Stimulated activated CD8-positive, alpha-beta memory T cell treated with anti-CD3 and anti-CD28 coated beads, Interleukin-15, amount 100 ng/mL, for 1 hour (primary cell): ENCODE results near the gene MICAL3.

Experiments
- DNase-seq: peaks from one replicate; pipeline ENCODE4 v3.0.0-alpha.2; 2020; ENCODE audit warnings: low read depth

Gene MICAL3

GRCh38 chr22:17838180-17838865 lies 186.0 kb downstream of the MICAL3 start:
- no peak for DNase-seq

DNA sequence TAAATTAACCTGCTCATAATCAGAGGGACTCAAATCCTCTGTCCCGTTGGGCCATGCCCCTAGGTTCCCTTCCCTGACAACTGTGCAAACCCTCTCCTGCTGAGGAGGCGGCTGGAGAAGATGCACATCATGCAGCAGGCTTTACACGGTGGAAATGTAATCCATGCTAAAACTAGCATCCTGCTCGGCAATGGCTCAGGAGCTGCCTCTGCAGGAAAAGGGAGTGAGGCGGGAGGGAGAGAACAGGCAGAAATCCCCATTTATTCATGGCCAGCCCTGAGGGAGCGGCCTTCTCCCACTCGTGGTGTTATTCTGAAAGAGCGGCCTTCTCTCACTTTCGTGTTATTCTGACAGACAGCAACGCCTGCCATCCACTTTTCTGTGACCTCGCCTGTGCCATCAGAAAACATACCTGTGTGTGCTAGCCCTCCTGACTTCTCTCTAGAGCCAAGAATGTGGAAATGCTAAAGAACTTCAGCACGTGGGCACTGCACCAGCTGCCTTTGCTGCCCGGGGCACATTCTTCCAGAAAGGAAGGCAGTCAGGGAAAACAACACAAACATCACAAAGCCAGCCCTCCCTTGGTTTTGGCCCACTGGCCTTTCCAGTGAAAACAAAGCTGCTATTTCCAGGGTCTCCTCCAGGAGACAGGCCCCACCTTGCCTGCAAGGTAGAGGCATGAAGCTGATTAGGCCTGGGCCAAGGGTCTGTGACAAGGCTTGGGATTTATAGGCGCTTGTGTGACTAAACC lies 187.2 kb downstream of the MICAL3 start:
- no peak for DNase-seq

DNA sequence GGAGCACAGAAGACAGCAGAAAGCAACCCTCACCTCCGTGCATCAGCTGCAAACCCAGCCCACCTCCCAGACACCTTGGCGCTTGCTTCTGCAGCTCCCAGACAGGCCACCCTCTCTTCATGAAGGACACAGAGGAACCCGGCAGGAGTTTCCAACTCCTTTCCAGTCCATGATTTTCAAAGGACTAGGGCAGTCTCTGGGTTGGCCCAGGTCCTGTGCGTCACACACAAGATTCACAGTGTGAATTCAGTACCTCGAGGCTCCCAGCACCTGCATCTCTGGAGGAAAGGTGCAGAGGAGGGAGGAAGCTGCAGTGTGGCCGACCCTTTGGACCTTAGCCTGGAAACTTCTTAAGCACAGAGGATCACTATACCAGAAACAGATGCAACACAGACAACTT lies 189.1 kb downstream of the MICAL3 start:
- no peak for DNase-seq

DNA sequence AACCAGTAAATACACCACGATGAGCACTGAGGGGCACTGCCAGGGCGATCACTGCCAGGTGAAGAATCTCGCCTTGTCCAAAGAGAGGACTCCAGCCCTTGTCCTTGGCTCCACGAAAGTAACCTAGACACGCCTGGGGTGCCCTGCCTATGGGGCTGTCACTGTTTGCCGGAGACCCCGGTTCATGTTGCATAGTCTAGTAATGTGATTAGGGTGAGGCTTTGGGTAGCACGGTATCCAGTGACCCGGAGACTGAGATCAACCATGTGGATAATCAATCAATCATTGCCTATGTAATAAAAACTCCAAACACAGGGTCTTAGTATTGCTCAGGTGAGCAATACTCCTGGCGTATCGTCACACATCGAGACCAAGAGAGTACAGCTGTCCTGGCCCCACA lies 190.9 kb downstream of the MICAL3 start:
- no peak for DNase-seq

- DNase-seq: no peak
These were observed 191.7 kb downstream of the MICAL3 start for GRCh38 chr22:17832665-17833064.

DNA sequence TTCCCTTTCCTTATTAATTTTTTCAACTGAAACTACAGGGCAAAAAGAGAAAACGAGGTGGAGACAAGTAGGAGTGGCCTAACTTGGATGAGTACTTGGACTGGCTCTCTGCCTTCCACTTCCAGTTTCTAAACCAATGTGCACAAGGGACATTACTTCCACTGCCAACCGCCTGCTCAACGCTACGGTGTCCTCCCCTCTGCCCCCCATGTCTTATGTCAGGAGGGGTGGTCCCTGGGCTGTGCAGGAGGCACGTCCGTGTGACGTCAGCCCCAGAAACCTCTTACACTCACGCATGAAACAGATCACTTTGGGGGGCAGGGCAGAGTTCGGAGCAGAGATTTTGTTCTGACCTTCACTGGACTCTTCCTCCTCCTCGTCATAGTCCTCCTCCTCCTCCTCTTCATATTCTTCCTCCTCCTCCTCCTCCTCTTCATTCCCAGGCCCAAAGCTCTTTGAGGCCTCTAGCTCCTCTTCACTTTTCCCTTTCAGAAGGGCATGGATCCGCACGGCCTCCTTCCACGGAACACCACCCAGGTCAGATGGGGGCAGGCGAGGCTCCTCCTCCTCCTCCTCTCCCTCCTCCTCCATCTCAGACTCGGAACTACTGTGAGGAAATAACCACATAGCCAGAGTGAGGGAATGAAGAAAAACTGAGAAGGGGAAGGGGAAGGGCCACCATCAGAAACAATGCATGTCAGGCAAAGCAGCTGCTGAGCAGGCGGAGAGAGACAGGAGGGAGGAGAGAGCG lies 192.7 kb downstream of the MICAL3 start:
- no peak for DNase-seq

DNA sequence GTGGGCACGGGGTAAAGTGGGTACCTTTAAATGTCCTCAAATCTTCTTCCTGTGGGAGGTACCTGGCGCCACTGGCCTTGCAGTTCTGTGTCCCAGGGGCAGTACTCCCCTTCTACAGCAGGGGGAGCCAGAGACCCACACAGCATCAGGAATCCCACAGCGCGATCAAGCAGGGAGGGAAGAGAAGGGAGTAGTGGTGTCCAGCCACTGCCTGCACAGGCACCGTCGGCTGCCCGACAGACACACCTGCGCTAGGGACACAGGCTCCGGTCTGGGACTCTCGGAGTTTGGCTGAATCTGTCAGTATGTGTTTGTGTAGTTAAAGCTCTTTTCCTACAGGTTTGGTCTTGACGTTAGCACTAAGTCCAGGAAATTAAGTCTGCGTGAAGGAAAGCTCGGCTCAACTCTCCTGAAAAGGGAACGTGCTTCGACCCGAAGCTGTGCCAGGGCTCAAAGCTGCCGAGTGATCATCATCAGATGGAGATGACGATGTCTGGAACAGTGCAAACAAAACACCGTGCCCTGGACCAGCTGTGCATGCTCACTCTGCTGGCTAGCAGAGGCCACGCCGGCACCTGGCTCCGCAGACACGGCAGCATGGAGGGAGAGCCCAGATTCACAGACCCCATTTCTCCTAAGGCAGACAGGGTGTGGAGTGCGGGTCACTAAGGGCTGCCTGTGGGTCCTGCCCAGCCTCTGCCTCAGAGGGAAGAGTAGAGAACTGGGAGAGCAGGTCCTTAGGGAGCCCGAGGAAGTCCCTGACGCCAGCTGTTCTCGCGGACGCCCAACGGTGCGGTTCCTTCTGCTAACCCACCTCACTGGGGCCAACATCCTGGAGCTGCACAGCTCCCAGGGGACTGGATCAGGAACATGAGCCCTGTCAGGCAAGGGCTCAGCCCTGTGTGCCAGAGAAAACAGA lies 194.1 kb downstream of the MICAL3 start:
- DNase-seq: peak; percentile 74

DNA sequence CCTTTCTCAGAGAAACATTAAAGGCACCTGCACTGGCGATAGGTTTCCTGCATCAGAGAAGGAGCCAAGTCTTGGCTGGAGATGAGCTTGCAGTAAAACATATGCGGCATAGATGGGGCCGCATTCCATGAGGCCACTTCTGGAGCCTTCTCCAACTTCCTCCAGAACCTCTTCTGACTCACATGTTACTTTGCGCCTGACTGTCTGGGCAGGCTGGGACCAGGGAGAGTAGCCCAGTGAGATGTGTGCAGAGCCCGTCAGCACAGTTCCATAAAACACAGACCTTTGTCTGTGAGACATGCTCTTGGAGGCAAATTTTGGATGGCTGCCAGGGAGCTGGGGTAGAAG lies 194.7 kb downstream of the MICAL3 start:
- DNase-seq: no peak

DNA sequence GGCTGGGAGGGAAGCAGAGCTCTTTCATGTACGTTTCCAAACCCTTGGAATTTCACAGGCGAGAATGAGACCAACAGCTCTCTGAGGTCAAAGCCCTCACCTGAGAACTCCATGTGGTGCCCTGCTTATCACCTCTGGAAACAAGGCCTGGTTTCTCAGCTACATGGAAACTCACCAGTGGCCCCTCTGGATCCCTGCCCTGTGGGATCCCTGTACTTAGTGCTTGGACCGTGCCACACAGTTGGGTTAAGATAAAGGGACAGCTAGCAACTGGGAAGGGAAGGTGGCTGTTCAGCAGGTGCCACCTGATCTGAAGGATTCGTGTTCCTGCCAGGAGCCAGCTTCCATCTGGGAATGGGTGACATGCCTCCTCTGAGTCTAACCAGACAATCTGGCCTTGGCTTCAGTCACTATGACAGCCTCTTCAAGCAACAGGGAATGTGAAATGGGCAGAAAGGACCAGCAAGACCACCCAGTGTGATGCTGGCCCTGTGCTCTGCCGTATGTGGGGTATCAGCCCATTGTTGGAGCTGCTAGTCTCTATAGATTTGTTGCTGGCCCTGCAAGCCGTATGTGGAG lies 195.8 kb downstream of the MICAL3 start:
- DNase-seq: no peak

- no peak for DNase-seq
These were observed 196.9 kb downstream of the MICAL3 start for GRCh38 chr22:17827466-17827865.

DNA sequence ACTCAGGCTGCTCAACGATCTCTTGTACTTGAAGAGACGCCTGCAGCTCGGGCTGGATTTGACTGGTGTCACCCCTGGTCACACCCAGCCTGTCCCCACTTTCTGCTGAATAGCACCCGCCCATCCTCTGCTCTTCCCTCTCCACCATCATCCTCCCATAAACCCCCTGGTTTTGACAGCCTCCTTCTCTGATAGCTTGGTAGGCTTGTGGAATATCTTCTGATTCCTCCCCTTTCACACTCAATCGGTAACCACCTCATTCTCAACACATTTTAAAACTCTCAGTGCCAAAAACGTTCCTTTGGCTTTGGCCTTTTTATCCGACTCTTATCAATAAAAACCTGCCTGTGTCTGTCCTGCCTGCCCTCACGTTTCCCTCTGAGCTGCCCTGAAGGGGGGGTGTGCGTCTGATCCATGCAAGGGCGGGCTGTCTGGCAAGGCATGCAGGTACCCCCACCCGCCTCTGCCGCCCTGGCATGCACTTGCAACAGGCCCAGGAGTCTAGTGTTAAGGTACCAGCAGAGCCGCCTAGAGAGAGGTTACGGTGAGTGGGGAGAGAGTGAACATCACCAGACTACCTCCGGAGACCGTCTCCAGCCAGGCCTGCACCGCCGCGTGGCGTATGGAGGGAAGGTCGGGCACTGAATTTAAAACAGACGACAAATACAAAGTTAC lies 198.3 kb downstream of the MICAL3 start:
- DNase-seq: no peak

DNA sequence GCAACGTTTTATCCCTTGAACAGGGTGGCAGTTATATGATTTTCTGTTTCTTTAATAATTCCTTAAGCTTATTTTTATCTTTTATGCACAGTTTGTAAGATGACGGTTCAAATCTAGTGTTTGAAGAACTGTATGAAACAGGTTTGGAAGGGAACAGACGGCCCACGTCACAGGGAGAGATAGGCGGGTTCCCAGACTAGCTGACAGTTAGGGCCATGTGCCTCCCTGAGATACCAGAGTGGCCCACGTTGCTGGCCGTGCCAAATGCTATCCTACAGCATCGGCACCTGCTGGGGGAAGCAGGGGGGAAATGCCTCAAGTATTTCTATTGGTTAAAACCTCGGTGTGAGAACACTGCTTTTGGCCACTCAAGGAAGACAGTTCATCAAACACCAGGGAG lies 199.9 kb downstream of the MICAL3 start:
- DNase-seq: no peak

DNA sequence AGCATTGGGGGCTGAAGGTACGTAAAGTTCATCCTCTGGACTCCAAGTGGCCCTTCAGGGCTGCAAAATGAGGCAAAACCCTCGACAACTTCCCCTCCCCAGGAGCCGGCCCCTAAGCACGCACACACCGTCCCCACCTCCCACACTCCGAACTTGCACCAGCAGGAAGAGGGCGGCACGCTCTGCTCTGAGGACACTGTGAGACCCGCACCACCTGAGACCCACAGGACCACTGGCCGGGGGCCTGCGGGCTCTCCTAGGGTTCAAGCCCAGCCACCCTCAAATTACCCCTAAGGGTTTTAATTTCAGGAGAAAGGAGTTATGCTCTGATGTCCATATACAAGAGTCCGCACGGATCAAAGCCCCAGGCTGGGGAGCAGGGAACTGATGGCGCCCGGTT lies 200.4 kb downstream of the MICAL3 start:
- DNase-seq: no peak

DNA sequence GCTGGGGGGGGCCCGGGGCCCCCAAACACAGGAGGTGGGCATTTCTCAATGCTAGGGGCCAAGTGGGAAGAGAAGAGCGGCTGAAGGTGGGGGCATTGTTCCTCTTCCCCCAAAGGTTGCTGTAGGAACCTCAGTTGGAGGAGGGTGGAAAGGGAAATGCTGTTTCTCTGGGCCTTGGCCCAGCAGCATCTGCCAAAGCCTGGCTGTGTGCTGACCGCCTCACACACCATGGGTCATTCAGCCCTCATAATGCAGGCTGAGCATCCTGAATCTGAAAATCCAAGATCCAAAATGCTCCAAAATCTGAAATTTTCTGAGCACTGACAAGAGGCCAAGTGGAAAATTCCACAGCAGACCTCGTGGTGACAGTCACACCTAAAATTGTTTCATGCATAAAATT lies 201.1 kb downstream of the MICAL3 start:
- no peak for DNase-seq

- no peak for DNase-seq
These were observed 202.3 kb downstream of the MICAL3 start for GRCh38 chr22:17822087-17822486.

- DNase-seq: no peak
These were observed 203.4 kb downstream of the MICAL3 start for GRCh38 chr22:17820879-17821439.

- DNase-seq: no peak
These were observed 205.7 kb downstream of the MICAL3 start for GRCh38 chr22:17818649-17819048.

DNA sequence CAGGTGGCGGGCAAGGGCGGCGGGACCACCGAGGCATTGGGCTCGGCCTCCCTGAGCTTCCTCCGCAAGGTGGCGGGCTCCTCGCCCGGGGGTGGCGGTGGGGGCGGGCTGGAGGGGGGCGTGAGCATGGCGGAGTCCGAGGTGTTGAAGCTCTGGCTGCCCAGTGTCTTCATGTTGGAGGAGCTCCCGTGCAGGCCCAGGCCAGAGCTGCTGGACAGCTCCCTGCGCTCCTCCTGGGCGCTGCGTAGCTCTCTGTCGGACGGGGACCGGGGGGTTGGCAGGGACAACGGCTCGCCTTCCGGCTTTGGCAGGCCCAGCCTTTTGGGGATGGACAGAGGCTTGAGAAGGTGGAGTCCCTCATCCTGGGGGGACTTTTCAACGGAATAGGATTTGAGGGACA lies 206.2 kb downstream of the MICAL3 start:
- DNase-seq: no peak

DNA sequence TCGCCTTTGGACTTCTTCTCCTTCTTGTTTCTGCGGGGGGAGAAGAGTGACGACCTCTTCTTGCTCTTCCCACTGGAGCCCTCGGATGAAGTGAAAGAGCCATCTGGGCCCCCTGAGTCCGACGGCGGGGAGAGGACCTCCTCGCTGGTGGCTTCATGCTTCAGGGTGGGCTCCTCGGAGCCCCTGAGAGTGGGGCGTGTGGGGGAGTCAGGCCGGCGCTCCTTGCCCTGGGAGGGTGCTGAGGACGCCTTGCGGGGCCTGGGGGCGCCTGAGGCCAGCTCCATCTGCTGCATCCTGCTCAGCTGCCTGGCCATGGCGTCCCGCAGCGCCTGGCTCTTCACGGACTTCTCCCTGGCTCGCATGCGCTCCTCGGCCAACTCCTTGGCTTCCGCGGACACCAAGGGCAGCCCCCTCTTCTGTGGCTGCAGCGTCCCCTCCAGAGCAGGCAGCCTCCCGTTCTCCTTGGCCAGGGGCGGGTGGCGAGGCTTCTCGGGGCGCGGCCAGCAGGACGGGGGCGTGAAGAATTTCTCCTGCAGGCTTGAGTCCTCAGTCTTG lies 206.8 kb downstream of the MICAL3 start:
- DNase-seq: no peak

DNA sequence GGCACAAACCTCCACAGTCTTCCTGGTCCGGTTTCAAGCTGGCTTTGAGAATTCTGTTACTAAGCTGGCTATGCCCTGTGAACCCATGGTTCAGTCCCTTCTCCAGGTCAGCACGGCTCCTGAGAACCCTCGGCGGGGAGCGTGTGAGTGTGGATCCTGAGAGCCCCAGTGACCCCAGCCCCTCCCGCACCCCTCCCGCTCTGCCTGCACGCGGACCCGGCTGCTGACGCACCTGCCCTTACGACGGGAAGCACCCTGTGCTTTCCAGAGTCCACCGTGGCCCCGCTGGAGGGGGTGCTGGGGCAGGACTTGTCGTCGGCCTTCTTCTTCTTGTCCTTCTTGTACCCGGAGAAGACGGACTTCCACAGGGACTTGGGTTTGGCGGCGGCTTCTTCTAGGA lies 207.3 kb downstream of the MICAL3 start:
- DNase-seq: no peak

GRCh38 chr22:17816649-17817048 lies 207.7 kb downstream of the MICAL3 start:
- DNase-seq: no peak
